NCI-H1105 (cell line): Measurements from ENCODE around the gene MEIS1.

ENCODE experiments used
- DNase-seq: peaks from one replicate; lab custom pipeline; 2025; lab: John Stamatoyannopoulos, UW

The MEIS1 gene

GRCh38 chr2:66580166-66581049 lies 145.5 kb downstream of the MEIS1 start:
- no peak for DNase-seq

DNA sequence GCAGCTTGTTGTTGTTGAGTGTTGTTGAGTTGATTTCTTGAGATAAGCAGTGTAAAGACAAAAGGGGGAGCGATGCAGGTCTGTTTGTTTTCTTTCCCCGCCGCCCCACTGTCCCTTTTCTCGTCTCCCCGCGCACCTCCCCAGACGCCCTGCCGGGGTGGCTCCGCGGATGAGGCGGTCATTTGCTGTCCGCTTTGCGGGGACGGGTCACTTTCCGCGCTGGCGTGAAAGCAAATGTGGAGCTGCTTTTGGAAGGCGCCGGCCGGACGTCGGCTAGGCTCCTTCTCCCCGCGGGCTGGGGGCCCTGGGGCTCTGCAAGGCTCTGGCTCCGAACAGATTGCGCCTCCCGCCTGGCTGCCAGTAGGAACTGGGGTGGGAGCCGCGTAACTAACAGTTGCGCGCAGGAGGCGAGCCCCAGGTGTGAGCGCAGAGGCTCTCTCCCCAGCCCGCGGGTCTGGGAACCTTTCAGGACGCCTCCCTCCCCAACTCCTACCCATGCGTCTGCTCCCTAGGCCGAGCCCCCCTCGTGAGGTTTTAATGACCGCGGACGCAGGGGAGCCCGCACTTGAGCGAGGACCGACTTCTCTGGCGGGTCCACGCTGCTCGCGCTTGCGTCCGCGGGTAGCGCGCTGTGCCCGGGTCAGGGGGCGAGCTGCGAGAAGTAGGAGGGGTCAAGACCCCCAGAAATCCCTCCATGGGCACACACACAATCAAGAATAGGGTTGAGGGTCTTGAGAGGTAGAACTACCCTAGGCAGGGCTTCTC lies 146.6 kb downstream of the MEIS1 start:
- DNase-seq, result no peak

GRCh38 chr2:66582104-66582986 lies 147.4 kb downstream of the MEIS1 start:
- DNase-seq, result no peak

- no peak for DNase-seq
Observed at GRCh38 chr2:66582987-66583880, 148.3 kb downstream of the MEIS1 start.

GRCh38 chr2:66583881-66584280 lies 149.0 kb downstream of the MEIS1 start:
- DNase-seq, result no peak

DNA sequence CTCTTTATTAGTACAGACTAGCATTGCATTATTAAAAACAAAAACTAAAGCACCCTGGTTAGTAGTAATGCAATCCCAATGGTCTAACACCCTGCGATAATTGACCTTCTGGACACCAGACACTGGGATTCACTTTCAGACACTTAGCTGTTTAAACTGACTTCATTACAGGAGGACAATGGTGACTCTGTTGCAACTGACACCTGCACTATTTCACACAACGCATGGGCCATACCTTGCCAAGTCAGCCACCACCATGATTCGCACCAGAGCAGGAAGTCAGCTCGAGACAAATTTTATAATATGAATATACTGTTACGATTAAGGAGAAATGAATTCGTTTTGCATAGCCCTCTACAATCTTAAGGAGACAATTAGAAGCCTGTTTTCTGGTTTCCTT lies 150.7 kb downstream of the MEIS1 start:
- DNase-seq, result no peak

GRCh38 chr2:66587216-66587615 lies 152.3 kb downstream of the MEIS1 start:
- no peak for DNase-seq

GRCh38 chr2:66594001-66594400 lies 159.1 kb downstream of the MEIS1 start:
- no peak for DNase-seq

DNA sequence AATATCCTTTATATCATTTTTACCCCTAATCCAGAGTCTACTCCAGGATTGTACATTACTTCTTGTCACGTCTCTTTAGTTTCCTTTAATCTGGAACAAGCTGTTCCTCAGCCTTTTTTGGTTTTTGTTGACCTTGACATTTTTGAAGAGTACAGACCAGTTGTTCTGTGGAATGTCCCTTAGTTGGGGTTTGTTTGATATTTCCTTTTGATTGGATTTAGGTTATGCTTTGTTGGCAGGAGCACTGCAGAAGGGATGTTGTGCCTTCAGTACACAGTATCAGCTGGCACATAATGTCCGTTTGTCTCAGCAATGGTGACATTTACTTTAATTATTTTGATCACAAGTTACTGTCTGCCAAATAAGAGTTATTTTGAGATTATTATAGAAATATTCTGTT lies 160.6 kb downstream of the MEIS1 start:
- no peak for DNase-seq

DNA sequence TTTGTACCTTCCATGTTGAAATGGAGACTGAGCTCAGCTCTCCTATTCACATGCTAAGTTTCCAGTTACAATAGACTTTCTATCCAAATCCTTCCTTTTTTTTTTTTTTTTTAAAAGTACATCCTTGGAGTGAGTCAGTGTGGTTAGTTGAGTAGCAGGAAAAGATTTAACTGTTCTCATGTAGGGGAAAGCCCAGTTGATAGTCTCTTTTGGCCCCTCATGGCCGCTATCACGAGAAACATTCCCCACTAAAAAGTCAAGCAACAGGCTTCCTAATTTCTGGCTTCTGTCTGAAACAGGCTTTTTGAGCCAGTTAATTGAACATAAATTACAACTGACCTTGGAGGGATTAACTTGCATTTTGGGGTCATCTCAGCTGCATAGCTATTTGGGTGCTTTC lies 161.3 kb downstream of the MEIS1 start:
- DNase-seq, result no peak

DNA sequence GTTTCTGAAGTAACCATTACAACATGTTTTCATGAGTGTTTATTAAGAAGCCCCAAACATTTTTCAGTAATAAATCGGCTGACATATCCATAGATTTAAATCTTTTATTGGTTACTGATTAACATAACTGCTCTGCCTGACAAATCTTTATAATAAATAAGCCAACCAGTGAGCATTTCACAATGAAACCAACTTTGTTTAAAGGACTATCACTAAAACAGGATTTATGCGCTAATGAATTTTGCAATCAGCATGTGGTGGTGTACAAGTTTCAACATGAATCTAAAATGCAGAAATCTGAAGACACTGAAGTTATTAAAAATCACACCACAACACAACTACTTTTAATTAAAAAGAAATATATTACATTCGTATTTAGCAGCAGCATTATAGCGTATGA lies 166.7 kb downstream of the MEIS1 start:
- DNase-seq, result no peak

DNA sequence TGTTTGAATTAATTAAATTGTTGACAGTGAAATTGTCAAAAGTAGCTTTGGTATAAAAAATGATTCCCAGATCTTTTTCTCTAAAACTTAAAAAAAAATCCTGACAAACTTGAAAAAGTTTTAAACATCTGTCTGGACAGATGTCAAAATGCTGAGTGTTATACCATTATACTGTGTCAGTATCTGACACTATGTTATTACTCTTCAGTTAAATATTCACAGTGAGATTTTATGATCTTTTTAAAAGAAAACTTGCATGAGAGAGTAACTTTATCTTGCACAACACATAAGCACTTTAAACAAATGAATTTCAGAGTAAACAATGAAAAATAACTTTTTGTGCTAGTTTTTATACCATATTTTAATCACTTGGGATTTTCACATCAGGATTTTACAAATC lies 167.4 kb downstream of the MEIS1 start:
- no peak for DNase-seq

DNA sequence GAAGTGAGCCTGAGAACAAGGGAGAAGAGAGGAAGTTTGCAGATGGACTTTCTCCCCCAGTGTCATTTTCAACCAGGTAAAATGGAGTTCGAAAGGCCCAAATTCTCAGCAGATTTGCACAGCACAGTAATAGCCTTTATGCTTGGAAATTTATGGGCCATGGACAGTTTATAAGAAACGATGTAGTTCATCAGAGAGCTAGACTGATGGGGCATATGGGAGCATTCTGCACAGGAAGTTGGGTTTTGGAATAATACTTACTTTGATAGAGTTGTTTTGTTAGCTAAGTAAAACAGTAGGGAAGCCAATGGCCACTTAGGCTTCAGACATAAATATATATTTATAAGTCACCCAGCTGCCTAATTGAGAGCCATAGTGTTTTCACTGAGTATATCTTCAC lies 169.4 kb downstream of the MEIS1 start:
- DNase-seq, result no peak

GRCh38 chr2:66604976-66605375 lies 170.1 kb downstream of the MEIS1 start:
- DNase-seq, result no peak

DNA sequence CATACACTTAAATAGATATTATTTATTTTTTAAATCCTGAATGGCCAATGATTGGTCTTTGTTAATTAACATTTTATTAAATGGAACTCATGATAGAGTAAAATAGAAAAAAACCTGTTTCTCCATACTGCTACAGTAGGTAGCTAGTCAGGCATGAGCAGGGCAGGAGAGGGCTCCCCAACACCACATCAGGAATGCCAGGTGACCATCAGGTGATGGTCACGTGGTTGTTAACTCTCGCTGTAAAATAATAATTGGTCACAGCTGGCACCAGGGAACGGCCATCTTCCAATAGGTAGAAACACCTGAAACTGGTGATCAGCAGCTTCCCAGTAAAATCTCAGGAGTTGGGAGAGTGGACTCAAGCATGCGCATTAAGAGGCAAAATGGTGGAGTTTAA lies 172.2 kb downstream of the MEIS1 start:
- DNase-seq, result no peak
